HG03571 (cell line): ENCODE measurements around the gene ZBTB24.
"Not testable (repeated sequence)": the region's sequence is repeated elsewhere in the genome, so short reads cannot be mapped to it uniquely, and the experiment has no call there.

ENCODE experiments used
- ATAC-seq: cut with Tn5 transposase; IDR thresholded peaks from one replicate; pipeline ENCODE4 v1.9.1; 2021; ENCODE audit not compliant: unreplicated experiment

ZBTB24 gene

GRCh38 chr6:109482905-109483734 is at the start of gene ZBTB24:
Gene ZBTB24 (minus strand): TSS chr6:109483219. CDS start chr6:109482026, 1,193 bp downstream.
- ATAC-seq, result peak; percentile 80

- ATAC-seq, result no peak
Measured at GRCh38 chr6:109531446-109531845, 48.4 kb upstream of the ZBTB24 start.

DNA sequence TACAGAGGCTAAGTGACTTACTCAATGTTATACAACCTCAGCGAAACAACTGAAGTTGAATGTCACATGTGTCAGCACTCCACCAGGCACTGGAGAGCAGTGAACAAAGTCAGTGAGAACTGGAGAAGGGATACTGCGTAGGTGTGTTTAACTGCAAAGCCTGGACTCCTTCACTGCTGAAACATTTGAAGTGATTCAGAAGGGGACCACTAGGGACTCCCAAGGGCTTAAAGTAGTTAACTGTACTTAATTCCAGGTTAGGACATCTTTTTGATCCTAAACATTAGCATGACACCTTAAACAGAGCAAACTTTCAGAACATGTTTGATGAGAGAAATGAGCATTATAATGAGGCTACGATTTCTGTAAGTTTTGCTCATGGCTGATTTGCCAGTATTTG is 45.0 kb upstream of the ZBTB24 start:
- ATAC-seq, result no peak

- no peak for ATAC-seq
Measured at GRCh38 chr6:109526905-109527628, 44.0 kb upstream of the ZBTB24 start.

DNA sequence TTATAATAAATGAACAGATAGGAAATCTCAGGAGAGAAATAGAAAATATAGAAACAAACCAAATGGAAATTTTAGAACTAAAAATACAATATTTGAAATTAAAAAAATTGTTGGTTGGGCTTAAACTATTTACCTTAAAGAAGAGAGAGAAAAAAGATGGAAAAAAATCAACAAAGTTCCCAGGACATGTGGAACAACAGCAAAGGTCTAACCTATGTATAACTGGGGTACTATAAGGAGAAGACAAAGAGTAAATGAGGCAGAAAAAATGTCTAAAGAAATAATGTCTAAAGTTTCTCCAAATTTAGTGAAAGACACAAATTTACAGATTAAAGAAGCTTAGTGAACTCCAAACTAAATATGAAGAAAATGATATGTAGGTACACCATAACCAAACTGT is 41.1 kb upstream of the ZBTB24 start:
- ATAC-seq, result no peak

DNA sequence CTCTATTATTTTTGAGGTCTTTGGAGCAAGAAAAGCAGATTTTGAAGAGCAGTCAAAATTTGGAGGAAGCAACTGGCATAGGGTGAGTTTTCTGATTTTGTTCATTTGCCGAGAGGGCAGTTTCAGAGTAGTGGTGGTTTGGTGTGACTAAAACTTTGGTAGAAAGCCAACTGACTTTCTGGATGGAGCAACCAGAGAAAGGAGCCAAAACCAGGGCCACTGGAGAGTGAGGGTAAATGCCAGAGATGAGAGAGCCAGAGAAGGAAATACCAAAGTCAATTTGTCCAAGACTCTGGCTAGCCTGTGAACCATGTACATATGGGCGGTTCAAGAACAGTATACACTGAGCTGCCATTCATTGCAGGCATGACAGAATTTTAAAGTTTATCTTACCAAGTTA is 40.5 kb upstream of the ZBTB24 start:
- ATAC-seq, result no peak

DNA sequence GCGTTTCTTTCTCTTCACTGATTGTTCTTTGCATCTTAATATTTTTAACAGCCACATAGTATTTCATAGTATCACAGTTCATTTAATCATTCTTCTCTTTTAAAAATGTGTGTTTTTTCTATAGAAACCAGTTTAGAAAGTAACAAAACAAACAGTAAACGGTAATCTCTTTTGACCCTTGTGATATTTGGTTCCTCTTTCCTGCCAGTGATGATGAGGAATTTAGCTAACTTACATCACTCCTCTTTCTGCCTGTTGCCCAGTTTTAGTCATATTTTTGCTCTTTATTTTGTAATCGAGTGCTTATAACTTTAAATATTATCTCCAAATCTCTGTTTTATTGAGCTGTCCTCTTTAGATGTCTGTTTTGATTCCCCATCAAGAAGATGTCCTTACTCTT is 38.1 kb upstream of the ZBTB24 start:
- ATAC-seq, result no peak

- not testable (repeated sequence) for ATAC-seq
Measured at GRCh38 chr6:109519647-109520046, 36.6 kb upstream of the ZBTB24 start.

- no peak for ATAC-seq
Measured at GRCh38 chr6:109516929-109517328, 33.9 kb upstream of the ZBTB24 start.

GRCh38 chr6:109515781-109516409 is 32.9 kb upstream of the ZBTB24 start:
- no peak for ATAC-seq

- no peak for ATAC-seq
Measured at GRCh38 chr6:109514946-109515345, 31.9 kb upstream of the ZBTB24 start.

DNA sequence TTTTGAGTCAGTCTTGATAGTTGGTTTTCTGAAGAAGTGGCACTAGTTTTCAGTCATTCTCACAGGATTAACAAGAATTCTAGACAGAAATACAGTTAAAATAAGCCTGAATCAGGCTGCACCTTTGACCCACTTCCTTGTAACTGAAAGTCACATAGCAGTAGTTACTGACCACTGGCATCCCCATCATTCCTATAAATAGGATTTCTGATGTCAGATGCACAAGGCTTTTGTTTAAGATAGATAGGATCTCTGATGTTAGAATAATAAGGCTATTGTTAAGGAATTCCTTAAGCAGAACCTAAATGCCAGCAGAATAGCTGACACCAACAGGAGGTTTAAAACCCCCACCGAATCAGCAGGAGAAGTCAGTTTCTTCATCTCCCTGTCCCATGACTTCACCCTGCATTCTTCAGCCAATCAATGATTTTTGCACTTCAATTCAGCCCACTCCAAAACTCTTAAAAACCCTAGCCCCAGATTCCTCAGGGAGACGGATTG is 30.6 kb upstream of the ZBTB24 start:
- no peak for ATAC-seq

- no peak for ATAC-seq
Measured at GRCh38 chr6:109512271-109512817, 29.3 kb upstream of the ZBTB24 start.

GRCh38 chr6:109511832-109512231 is 28.8 kb upstream of the ZBTB24 start:
- ATAC-seq, result no peak

DNA sequence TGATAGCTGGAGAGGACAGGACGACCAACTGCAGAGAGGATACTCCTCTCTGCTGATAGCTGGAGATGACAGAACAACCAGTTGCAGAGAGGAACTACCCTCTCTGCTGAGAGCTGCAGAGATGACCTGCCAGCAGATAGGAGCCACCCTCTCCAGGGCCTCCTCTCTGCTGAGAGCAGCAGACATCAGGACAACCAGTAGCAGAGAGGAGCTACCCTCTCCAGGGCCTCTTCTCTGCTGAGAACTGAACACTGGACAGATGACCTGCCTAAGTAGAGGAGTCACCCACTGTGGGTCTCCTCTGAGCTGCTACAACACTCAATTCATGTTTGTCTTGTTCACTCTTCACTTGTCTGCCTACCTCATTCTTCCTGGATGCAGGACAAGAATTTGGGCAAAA is 27.3 kb upstream of the ZBTB24 start:
- ATAC-seq, result no peak

- ATAC-seq, result no peak
Measured at GRCh38 chr6:109508166-109508860, 25.3 kb upstream of the ZBTB24 start.

DNA sequence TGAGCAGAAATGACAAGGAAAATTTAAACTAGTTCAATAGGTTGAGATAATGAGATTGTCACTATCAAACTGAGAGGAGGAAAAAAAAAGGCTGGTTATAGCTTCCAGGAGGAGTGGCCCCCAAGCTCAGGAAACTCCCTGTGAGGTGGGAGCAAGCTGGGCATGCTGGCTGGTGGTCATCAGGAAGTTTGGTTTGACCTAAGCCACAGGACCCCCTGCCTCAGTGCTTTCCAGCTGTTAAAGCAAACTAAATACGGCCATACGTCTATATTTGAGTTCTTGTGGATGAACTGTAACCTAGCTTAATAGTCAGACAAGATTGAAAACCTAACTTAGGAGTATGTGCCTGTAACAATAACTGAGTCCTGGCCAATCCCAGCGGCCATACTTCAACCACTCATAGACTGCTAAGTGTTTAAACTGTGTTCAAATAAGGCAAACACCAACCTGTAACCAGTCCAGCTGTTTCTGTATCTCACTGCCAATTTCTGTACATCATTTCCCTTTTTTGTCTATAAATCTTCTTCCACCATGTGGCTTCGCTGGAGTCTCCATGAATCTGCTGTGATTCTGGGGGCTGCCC is 24.6 kb upstream of the ZBTB24 start:
- no peak for ATAC-seq

GRCh38 chr6:109506841-109507240 is 23.8 kb upstream of the ZBTB24 start:
- ATAC-seq, result no peak

DNA sequence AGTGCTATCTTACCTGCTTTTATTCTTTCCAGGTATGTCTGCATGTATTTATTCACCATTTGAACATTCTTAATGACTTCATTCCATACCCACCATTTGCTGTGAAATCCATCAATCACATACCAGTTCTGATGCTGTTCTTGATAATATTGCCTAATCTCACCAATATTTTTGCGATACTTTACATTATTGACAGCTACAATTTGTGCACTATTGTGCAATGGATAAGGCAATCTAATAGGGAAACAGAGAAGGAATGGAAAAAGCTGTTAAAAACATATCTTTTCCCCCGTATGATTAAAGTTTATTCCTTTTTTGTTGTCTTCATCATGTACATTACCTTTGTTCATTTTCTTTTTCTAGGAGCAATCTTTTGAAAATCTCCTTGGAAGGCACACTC is 23.3 kb upstream of the ZBTB24 start:
- no peak for ATAC-seq
